ENCODE data around the gene SKA1.

SKA1 gene

DNA sequence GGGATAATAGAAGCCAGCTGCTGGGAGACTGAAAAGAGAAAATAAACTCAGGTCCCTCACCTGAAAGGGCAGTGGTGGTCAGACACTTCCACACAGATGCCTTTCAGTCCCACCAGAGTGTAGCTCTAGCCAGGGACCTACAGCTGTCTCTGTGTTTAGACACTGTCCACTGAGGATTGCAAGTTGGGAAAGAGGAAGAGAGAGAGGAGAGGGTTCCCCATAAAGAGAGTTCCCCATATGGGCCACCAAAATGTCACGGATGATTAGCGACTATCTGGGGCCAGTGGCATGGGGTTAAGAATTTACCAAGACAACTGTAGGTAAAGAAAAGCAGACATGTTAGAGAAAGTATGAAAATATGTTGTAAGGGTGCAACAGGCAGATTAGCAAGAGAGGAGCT is 36.7 kb upstream of the SKA1 start:
- TF ChIP-seq, protein P1, sequence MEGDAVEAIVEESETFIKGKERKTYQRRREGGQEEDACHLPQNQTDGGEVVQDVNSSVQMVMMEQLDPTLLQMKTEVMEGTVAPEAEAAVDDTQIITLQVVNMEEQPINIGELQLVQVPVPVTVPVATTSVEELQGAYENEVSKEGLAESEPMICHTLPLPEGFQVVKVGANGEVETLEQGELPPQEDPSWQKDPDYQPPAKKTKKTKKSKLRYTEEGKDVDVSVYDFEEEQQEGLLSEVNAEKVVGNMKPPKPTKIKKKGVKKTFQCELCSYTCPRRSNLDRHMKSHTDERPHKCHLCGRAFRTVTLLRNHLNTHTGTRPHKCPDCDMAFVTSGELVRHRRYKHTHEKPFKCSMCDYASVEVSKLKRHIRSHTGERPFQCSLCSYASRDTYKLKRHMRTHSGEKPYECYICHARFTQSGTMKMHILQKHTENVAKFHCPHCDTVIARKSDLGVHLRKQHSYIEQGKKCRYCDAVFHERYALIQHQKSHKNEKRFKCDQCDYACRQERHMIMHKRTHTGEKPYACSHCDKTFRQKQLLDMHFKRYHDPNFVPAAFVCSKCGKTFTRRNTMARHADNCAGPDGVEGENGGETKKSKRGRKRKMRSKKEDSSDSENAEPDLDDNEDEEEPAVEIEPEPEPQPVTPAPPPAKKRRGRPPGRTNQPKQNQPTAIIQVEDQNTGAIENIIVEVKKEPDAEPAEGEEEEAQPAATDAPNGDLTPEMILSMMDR (IDR thresholded peaks at IDR 0.05) = no peak
- DNase-seq = no peak
- H3K4me3 ChIP-seq = no peak overlapping the region
- intact Hi-C loops (cut with DNase I; ENCODE audit: low total_unique reads) = no loop called here
- H3K27ac ChIP-seq = no peak overlapping the region
- H3K36me3 ChIP-seq = no peaks in the 10 kb centered on the region
- no peaks in the 10 kb centered on the region for H3K27me3 ChIP-seq
- H3K4me1 ChIP-seq = no peaks in the 10 kb centered on the region
- H3K9me3 ChIP-seq = no peaks in the 10 kb centered on the region

GRCh38 chr18:50338715-50339114 is 36.1 kb upstream of the SKA1 start:
- no peaks in the 10 kb centered on the region for H3K27me3 ChIP-seq
- no peaks in the 10 kb centered on the region for H3K9me3 ChIP-seq
- H3K27ac ChIP-seq = no peak overlapping the region
- intact Hi-C loops (cut with DNase I; ENCODE audit: low total_unique reads) = no loop called here
- H3K36me3 ChIP-seq = no peaks in the 10 kb centered on the region
- DNase-seq = no peak
- TF ChIP-seq, protein P1 (IDR thresholded peaks at IDR 0.05) = no peak
- no peaks in the 10 kb centered on the region for H3K4me1 ChIP-seq
- no peak overlapping the region for H3K4me3 ChIP-seq

GRCh38 chr18:50340078-50340477 is 34.8 kb upstream of the SKA1 start:
- H3K27ac ChIP-seq = no peak overlapping the region
- H3K9me3 ChIP-seq = no peaks in the 10 kb centered on the region
- TF ChIP-seq, protein P1 (IDR thresholded peaks at IDR 0.05) = no peak
- H3K4me1 ChIP-seq = no peaks in the 10 kb centered on the region
- intact Hi-C loops (cut with DNase I; ENCODE audit: low total_unique reads) = no loop called here
- no peak overlapping the region for H3K4me3 ChIP-seq
- H3K27me3 ChIP-seq = no peaks in the 10 kb centered on the region
- no peaks in the 10 kb centered on the region for H3K36me3 ChIP-seq
- DNase-seq = no peak

DNA sequence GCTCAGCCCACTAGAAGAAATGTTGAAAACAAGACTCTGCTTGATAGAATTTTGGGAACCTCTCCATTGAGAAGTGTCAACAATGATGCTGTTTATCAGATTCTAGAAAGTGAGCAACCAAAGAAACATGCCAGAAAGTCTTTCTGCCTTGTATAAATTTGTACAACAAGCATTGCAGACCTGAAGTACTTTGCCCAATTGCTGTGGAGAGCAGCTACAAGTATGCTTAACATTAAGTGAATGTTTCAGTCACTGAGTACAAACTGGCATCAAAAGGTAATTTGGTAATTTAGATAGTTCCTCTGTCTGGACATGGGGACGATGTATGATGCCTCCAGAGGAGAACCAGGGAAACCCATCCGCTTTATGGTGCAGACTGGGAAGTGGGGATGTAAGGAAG is 33.4 kb upstream of the SKA1 start:
- intact Hi-C loops (cut with DNase I; ENCODE audit: low total_unique reads) = no loop called here
- Histone ChIP-seq H3K27ac (no peak overlapping the region), H3K4me1 (no peaks in the 10 kb centered on the region), H3K9me3 (no peaks in the 10 kb centered on the region), H3K27me3 (no peaks in the 10 kb centered on the region), H3K36me3 (no peaks in the 10 kb centered on the region), H3K4me3 (no peak overlapping the region)
- TF ChIP-seq, protein P1 (IDR thresholded peaks at IDR 0.05) = no peak
- DNase-seq = no peak

- TF ChIP-seq, protein P1 (IDR thresholded peaks at IDR 0.05) = no peak
- H3K4me1 ChIP-seq = no peaks in the 10 kb centered on the region
- DNase-seq = no peak
- no peak overlapping the region for H3K27ac ChIP-seq
- intact Hi-C loops (cut with DNase I; ENCODE audit: low total_unique reads) = no loop called here
- H3K9me3 ChIP-seq = no peaks in the 10 kb centered on the region
- H3K27me3 ChIP-seq = peaks cover 0 to 2% of the 10 kb centered on the region in 2 donors
- no peak overlapping the region for H3K4me3 ChIP-seq
- H3K36me3 ChIP-seq = no peaks in the 10 kb centered on the region
Measured at GRCh38 chr18:50350699-50351098, 24.1 kb upstream of the SKA1 start.

All from tibial artery (tissue), 4 donors.